Fibroblast of lung (primary cell): ENCODE measurements around the gene PPIP5K2. TPM values are rescaled to one million over a fixed set of nuclear protein-coding genes. Genes with fewer than 3 reads are reported as not detected.
A peak's percentile ranks its signal among the peaks of the same experiment; 100 is the strongest.

Experiments
- DNase-seq, 2 donors: peaks; one replicate each; pipeline versions ENCODE4 v3.0.0 to v3.0.0-alpha.2; 2010; ENCODE audit warnings: low read depth in 2 of 2
- H2AFZ ChIP-seq: 2 replicates; pipeline ENCODE4 v1.5.1; 2012; ENCODE audit warnings: low read length, control low read depth, inconsistent platforms
- H3K27ac ChIP-seq: 2 replicates; pipeline ENCODE4 v1.5.1; 2011; ENCODE audit warnings: low read length, control low read depth; ENCODE audit not compliant: insufficient read depth
- H3K27me3 ChIP-seq: 2 replicates; pipeline ENCODE4 v1.5.1; 2011; ENCODE audit warnings: mild to moderate bottlenecking, low read length; ENCODE audit not compliant: control insufficient read depth, insufficient read depth
- H3K36me3 ChIP-seq: 2 replicates; pipeline ENCODE4 v1.5.1; 2011; ENCODE audit warnings: low read length; ENCODE audit not compliant: control insufficient read depth, insufficient read depth
- H3K4me1 ChIP-seq: 2 replicates; pipeline ENCODE4 v1.5.1; 2011; ENCODE audit warnings: low read length; ENCODE audit not compliant: control insufficient read depth, insufficient read depth; ENCODE audit errors: extremely low read depth
- H3K4me2 ChIP-seq: 2 replicates; pipeline ENCODE4 v1.5.1; 2011; ENCODE audit warnings: low read length, control low read depth; ENCODE audit not compliant: insufficient read depth; ENCODE audit errors: extremely low read depth
- H3K4me3 ChIP-seq, 4 experiments: fragments of 200-600 bp in 1 of 4; sonication (generic) in 1 of 4; replicated peaks in 1 of 4; 2 replicates each; pipeline ENCODE4 v1.5.1; 2011 to 2016; ENCODE audit warnings: low read length in 4 of 4, low read depth in 3 of 4, mild to moderate bottlenecking in 3 of 4, control low read depth in 2 of 4, inconsistent platforms in 1 of 4, mixed read lengths in 1 of 4; ENCODE audit not compliant: insufficient read depth in 1 of 4; ENCODE audit errors: control extremely low read depth in 1 of 4
- H3K79me2 ChIP-seq: 2 replicates; pipeline ENCODE4 v1.5.1; 2012; ENCODE audit warnings: mild to moderate bottlenecking, low read length, inconsistent platforms; ENCODE audit not compliant: control insufficient read depth, insufficient read depth
- H3K9ac ChIP-seq: 2 replicates; pipeline ENCODE4 v1.5.1; 2011; ENCODE audit warnings: mild to moderate bottlenecking, low read length, control low read depth; ENCODE audit not compliant: insufficient read depth
- H3K9me3 ChIP-seq: 2 replicates; pipeline ENCODE4 v1.5.1; 2012; ENCODE audit warnings: low read depth, low read length; ENCODE audit not compliant: control insufficient read depth, insufficient read depth
- H4K20me1 ChIP-seq: 2 replicates; pipeline ENCODE4 v1.5.1; 2011; ENCODE audit warnings: low read length; ENCODE audit not compliant: control insufficient read depth, insufficient read depth; ENCODE audit errors: extremely low read depth
- CTCF ChIP-seq, 2 donors: IDR thresholded peaks in 1 of 2; conservative IDR thresholded peaks in 1 of 2; 1 replicate in 1 of 2; 2 replicates in 1 of 2; pipeline ENCODE4 v1.5.1; 2011 to 2012; ENCODE audit warnings: low read length in 2 of 2, control low read depth in 1 of 2, inconsistent platforms in 1 of 2, low read depth in 1 of 2, mild to moderate bottlenecking in 1 of 2
- EZH2 ChIP-seq: IDR thresholded peaks from 2 replicates; pipeline ENCODE4 v1.5.1; 2012; ENCODE audit warnings: low read length, control low read depth, mild to moderate bottlenecking; ENCODE audit errors: missing control alignments
- polyA plus RNA-seq, 2 donors: library from polyadenylated mRNA; depleted of rRNA in 1 of 2; stranded (reverse) in 1 of 2; unstranded in 1 of 2; fragments of >200 nt; gene quantifications; 2 replicates each; pipeline ENCODE4 v1.2.1, GENCODE V29; 2011 to 2012; ENCODE audit warnings: missing spikeins in 1 of 2
- total RNA-seq: library from RNA; depleted of rRNA; stranded (reverse); fragments of >200 nt; gene quantifications from 2 replicates; pipeline ENCODE4 v1.2.1, GENCODE V29; 2014

The PPIP5K2 gene
- total and polyA plus RNA-seq, 2 donors (not counting 1 experiment from before 2014, with no cell fraction given): 42.1 to 49.3 TPM

DNA sequence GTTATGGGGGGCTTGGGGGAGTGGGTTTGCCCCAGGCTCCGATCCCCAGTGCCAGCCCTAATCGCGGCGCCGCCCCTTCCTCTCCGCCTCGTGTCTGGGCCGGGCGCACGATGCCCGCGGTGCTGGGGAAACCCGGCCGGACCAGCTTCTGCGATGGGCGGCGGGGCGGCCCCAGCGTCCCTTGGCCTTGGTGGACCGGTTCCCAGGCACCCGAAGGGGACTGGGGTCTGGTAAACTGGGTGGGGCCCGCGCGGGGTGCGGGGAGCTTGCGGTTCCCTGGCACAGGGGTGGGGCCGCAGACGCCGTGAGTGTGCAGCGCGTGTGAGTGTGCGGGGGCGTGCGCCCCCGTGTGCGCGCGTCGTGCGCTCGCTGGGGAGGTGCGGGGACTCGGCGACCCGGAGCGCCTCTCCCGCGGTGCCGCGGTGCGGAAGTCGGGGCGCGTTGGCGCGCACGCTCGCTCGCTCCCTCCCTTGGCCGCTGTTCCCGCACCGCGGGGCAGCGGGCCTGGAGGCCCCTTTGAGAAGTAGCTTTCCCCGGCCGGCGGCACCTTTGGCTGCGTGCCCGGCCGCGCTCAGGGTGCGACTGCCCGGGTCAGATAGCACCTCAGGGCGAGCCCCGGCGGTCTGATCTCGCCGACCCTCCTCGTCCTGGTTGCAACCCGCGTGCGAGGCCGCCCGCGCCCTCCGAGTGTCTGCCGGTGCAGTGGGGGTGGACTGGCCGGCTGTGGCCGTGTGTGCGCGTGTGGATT is 139.0 kb downstream of the PPIP5K2 start:
- DNase-seq: peak; percentile 17 to 47
- H3K27ac ChIP-seq: peak overlapping the region; percentile 63
- peaks cover 33% of the 10 kb centered on the region for H3K79me2 ChIP-seq

DNA sequence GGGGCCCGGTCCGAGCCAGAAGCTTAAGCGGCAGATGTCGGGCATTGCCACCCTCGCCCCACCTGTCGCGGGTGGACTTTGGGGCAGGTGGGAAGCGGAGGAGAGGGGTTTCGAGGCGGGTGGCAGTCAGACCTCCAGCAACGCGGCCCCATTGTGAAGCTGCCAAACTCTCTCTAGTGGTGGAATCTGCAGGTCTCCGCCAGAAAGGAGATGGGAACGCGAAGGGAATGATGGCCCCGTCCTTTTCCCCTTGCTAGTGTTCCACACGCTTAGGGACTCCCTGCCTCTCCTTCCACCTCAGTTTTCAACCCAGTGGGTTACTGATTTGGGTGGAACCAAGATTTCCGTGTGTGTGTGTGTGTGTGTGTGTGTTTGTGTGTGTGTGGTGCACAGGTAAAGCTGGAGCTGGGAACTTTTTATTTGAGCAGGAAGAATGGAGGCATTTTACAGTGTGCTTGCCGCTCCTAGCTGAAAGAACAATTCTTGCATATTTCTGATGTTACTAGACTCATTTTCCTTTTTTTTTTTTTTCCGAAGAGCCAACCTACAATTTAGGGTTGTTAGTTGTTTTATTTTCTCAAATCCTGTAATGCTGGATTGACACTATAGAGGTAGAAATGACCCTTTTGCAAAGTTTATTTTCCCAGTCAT is 139.7 kb downstream of the PPIP5K2 start:
- H3K27ac ChIP-seq: peak overlapping the region; percentile 63
- no peak for TF ChIP-seq CTCF (conservative IDR thresholded peaks at IDR 0.05 in 1 of 2, IDR thresholded peaks at IDR 0.05 in 1 of 2; ENCODE audit: low read depth in 1 of 2, low read length in 2 of 2)
- no peak for TF ChIP-seq EZH2
- H3K4me1 ChIP-seq: peaks cover 2% of the 10 kb centered on the region
- DNase-seq: peak; percentile 32 to 46
- H3K36me3 ChIP-seq: no peaks in the 10 kb centered on the region
- peak overlapping the region; percentile 88 for H3K4me2 ChIP-seq
- H3K9me3 ChIP-seq: no peaks in the 10 kb centered on the region
- no peaks in the 10 kb centered on the region for H3K27me3 ChIP-seq
- H3K79me2 ChIP-seq: peaks cover 37% of the 10 kb centered on the region
- no peaks in the 10 kb centered on the region for H4K20me1 ChIP-seq
- peak overlapping the region; percentile 73 for H2AFZ ChIP-seq
- peak overlapping the region; percentile 65 for H3K9ac ChIP-seq
- peak overlapping the region; percentile 62 to 87 (median 83) for H3K4me3 ChIP-seq

More for the DNA sequence above, 139.0 kb downstream of the PPIP5K2 start:
- TF ChIP-seq EZH2: no peak
- no peak for TF ChIP-seq CTCF (conservative IDR thresholded peaks at IDR 0.05 in 1 of 2, IDR thresholded peaks at IDR 0.05 in 1 of 2; ENCODE audit: low read depth in 1 of 2, low read length in 2 of 2)
- peak overlapping the region; percentile 65 for H3K9ac ChIP-seq
- peak overlapping the region; percentile 88 for H3K4me2 ChIP-seq
- peak overlapping the region; percentile 65 to 87 (median 83) for H3K4me3 ChIP-seq
- no peaks in the 10 kb centered on the region for H3K27me3 ChIP-seq
- H2AFZ ChIP-seq: peak overlapping the region; percentile 73
- no peaks in the 10 kb centered on the region for H3K9me3 ChIP-seq
- no peaks in the 10 kb centered on the region for H4K20me1 ChIP-seq
- H3K36me3 ChIP-seq: no peaks in the 10 kb centered on the region
- peaks cover 2% of the 10 kb centered on the region for H3K4me1 ChIP-seq

DNA sequence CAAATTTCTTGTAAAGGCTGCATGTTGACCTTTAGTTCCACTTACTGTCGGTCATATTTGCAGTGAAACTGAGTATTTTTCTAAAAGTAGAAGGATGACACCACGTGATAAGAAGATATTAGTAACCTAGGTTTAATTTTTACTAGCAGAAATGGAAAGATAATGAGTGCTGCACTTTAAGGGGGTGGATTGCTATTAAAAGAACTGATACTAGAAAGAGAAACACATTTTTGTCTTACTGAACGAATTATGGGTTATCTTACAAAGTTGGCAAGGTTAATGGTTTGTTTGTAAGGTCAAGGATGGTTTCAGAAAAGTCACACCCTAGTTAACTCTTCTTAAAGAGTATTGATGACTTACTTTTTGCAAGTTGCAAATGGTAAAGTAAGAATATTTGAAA is 140.8 kb downstream of the PPIP5K2 start:
- Histone ChIP-seq H3K27me3 (no peaks in the 10 kb centered on the region), H3K4me1 (peaks cover 2% of the 10 kb centered on the region), H3K79me2 (peaks cover 48% of the 10 kb centered on the region), H3K4me3 (peak overlapping the region in 1 of 4 experiments; percentile 15), H3K9ac (no peak overlapping the region), H3K9me3 (no peaks in the 10 kb centered on the region), H3K27ac (no peak overlapping the region), H3K36me3 (no peaks in the 10 kb centered on the region), H4K20me1 (no peaks in the 10 kb centered on the region), H3K4me2 (peak overlapping the region; percentile 36), H2AFZ (no peak overlapping the region)
- TF ChIP-seq CTCF (conservative IDR thresholded peaks at IDR 0.05 in 1 of 2, IDR thresholded peaks at IDR 0.05 in 1 of 2; ENCODE audit: low read depth in 1 of 2, low read length in 2 of 2) (no peak), EZH2 (no peak)
- DNase-seq: no peak
